WTC11 (cell line): ENCODE data around the gene TAF8. TPM values are rescaled to one million over a fixed set of nuclear protein-coding genes. Genes with fewer than 3 reads are reported as not detected.

Experiments used
- ATAC-seq: fragments of 200-7000 bp; cut with Tn5 transposase; 2 replicates; pipeline ENCODE4 v1.10.0; 2021; ENCODE audit warnings: mild to moderate bottlenecking, moderate library complexity
- CTCF ChIA-PET: fragments of 300-600 bp; sonication (Branson Sonifier 250); formaldehyde crosslinking; loops from one replicate; lab custom pipeline; 2021; ENCODE audit warnings: antibody characterized with exemption; lab: Charles Lee
- POLR2A ChIA-PET: fragments of 350-600 bp; sonication (Branson Sonifier 250); formaldehyde crosslinking; loops from one replicate; lab custom pipeline; 2021; ENCODE audit warnings: antibody characterized with exemption; lab: Charles Lee
- DNase-seq: peaks from one replicate; pipeline ENCODE4 v3.0.0; 2021; ENCODE audit warnings: low spot score
- H3K27ac Mint-ChIP-seq: 2 replicates; pipeline ENCODE4 v1.8.0; 2021; ENCODE audit warnings: mixed read lengths
- H3K27me3 Mint-ChIP-seq: 2 replicates; pipeline ENCODE4 v1.8.0; 2021; ENCODE audit warnings: low read depth, mild to moderate bottlenecking, moderate library complexity, mixed read lengths
- H3K36me3 Mint-ChIP-seq: 2 replicates; pipeline ENCODE4 v1.8.0; 2021; ENCODE audit warnings: mixed read lengths
- H3K4me1 Mint-ChIP-seq: 2 replicates; pipeline ENCODE4 v1.8.0; 2022; ENCODE audit warnings: mixed read lengths
- H3K4me3 Mint-ChIP-seq: 2 replicates; pipeline ENCODE4 v1.8.0; 2021; ENCODE audit warnings: mild to moderate bottlenecking, moderate library complexity, mixed read lengths
- H3K9me3 Mint-ChIP-seq: 2 replicates; pipeline ENCODE4 v1.8.0; 2021; ENCODE audit warnings: mixed read lengths
- ATF1 ChIP-seq: sonication (generic); formaldehyde crosslinking; IDR thresholded peaks from 2 replicates; pipeline ENCODE4 v1.8.1; 2023; ENCODE audit warnings: mild to moderate bottlenecking, moderate library complexity, missing genetic modification reagents
- ELF4 ChIP-seq: sonication (generic); formaldehyde crosslinking; IDR thresholded peaks from 2 replicates; pipeline ENCODE4 v1.8.1; 2022; ENCODE audit warnings: low read depth, mild to moderate bottlenecking, moderate library complexity, missing genetic modification reagents
- ESRRA ChIP-seq: sonication (generic); formaldehyde crosslinking; IDR thresholded peaks from 2 replicates; pipeline ENCODE4 v1.8.1; 2022; ENCODE audit warnings: mild to moderate bottlenecking, missing genetic modification reagents, borderline replicate concordance
- ETV6 ChIP-seq: sonication (generic); formaldehyde crosslinking; IDR thresholded peaks from 2 replicates; pipeline ENCODE4 v1.8.1; 2022; ENCODE audit warnings: mild to moderate bottlenecking, missing genetic modification reagents
- GRHL2 ChIP-seq: fragments of 250-450 bp; sonication (Bioruptor Pico); IDR thresholded peaks from 2 replicates; pipeline ENCODE4 v1.8.0; 2022; ENCODE audit warnings: mild to moderate bottlenecking, moderate library complexity; ENCODE audit not compliant: insufficient replicate concordance, severe bottlenecking
- JUN ChIP-seq: sonication (generic); formaldehyde crosslinking; IDR thresholded peaks from 2 replicates; pipeline ENCODE4 v1.8.0; 2023; ENCODE audit warnings: mild to moderate bottlenecking, missing genetic modification reagents
- KAT7 ChIP-seq: sonication (generic); formaldehyde crosslinking; IDR thresholded peaks from 2 replicates; pipeline ENCODE4 v1.8.1; 2023; ENCODE audit warnings: missing genetic modification reagents, mild to moderate bottlenecking, borderline replicate concordance
- NFATC4 ChIP-seq: fragments of 250-450 bp; sonication (Bioruptor Pico); IDR thresholded peaks from 2 replicates; pipeline ENCODE4 v1.9.0; 2021; ENCODE audit warnings: mild to moderate bottlenecking
- SMAD3 ChIP-seq: sonication (generic); formaldehyde crosslinking; IDR thresholded peaks from 2 replicates; pipeline ENCODE4 v1.8.0; 2022; ENCODE audit warnings: missing genetic modification reagents, mild to moderate bottlenecking, borderline replicate concordance
- SMAD4 ChIP-seq: sonication (generic); formaldehyde crosslinking; IDR thresholded peaks from 2 replicates; pipeline ENCODE4 v1.8.0; 2022; ENCODE audit warnings: mild to moderate bottlenecking, missing genetic modification reagents
- ZNF138 ChIP-seq: sonication (generic); formaldehyde crosslinking; conservative IDR thresholded peaks from 2 replicates; pipeline ENCODE4 v1.8.1; 2022; ENCODE audit warnings: mild to moderate bottlenecking, moderate library complexity, missing genetic modification reagents
- ZNF232 ChIP-seq: sonication (generic); formaldehyde crosslinking; IDR thresholded peaks from 2 replicates; pipeline ENCODE4 v1.8.0; 2022; ENCODE audit warnings: mild to moderate bottlenecking, missing genetic modification reagents
- ZNF416 ChIP-seq: fragments of 250-450 bp; sonication (Bioruptor Pico); IDR thresholded peaks from 2 replicates; pipeline ENCODE4 v1.9.0; 2021; ENCODE audit warnings: mild to moderate bottlenecking, inconsistent platforms
- ZNF423 ChIP-seq: fragments of 250-450 bp; sonication (Bioruptor Pico); IDR thresholded peaks from 2 replicates; pipeline ENCODE4 v2.1.2; 2022; ENCODE audit warnings: mild to moderate bottlenecking, moderate library complexity
- total RNA-seq: library from RNA; stranded (reverse); gene quantifications from 3 replicates; pipeline ENCODE4 v1.2.3, GENCODE V29; 2021
- TF ChIP-seq, protein P1 (sequence below): sonication (generic); formaldehyde crosslinking; IDR thresholded peaks from 2 replicates; pipeline ENCODE4 v1.8.1; 2023; ENCODE audit warnings: mild to moderate bottlenecking, moderate library complexity, missing genetic modification reagents
- TF ChIP-seq, protein P2 (sequence below): fragments of 250-450 bp; sonication (Bioruptor Pico); IDR thresholded peaks from 2 replicates; pipeline ENCODE4 v1.8.0; 2021; ENCODE audit warnings: mild to moderate bottlenecking
- TF ChIP-seq, protein P3 (sequence below): sonication (generic); formaldehyde crosslinking; IDR thresholded peaks from 2 replicates; pipeline ENCODE4 v1.8.0; 2023; ENCODE audit warnings: missing genetic modification reagents
- TF ChIP-seq, protein P4 (sequence below): sonication (generic); formaldehyde crosslinking; IDR thresholded peaks from 2 replicates; pipeline ENCODE4 v1.8.0; 2022; ENCODE audit warnings: mild to moderate bottlenecking, missing genetic modification reagents
- TF ChIP-seq, protein P5 (sequence below): fragments of 200-600 bp; IDR thresholded peaks from 2 replicates; pipeline ENCODE4 v1.8.0; 2022; ENCODE audit warnings: antibody characterized with exemption
- TF ChIP-seq, protein P6 (sequence below): sonication (generic); formaldehyde crosslinking; IDR thresholded peaks from 2 replicates; pipeline ENCODE4 v1.8.1; 2023; ENCODE audit warnings: mild to moderate bottlenecking, missing genetic modification reagents

TAF8 gene
- total RNA-seq, 1 experiment from 2014 or later: 31.0 TPM

DNA sequence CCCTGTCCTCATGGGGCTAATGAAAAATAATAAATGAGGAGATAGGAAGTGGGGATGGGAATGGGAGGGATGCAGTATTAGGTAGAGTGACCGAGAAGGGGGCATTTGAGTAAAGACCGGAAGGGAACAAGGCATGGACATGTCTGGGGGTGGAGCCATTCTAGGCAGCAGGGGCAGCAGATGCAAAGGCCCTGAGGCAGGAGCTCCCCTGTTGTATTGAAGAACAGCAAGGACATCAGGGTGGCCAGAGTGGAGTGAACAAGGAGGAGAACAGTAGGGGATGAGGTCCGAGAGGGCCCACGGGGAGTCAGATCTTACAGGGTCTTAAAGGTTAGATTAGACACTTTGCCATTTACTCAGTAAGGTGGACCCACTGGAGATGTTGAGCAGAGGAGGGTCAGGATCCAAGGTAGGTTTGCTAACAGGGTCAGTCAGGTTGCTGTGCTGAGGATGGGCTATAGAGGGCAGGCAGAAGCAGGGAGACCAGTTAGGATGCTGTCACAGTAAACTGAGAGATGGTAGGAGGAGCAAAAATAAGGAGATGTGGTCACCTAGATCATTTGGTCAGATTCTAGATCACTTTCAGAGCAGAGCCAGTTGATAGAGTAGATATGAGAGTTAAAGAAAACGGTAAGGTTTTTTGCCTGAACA is 18.7 kb downstream of the TAF8 start:
- CTCF ChIA-PET: no interaction called here

DNA sequence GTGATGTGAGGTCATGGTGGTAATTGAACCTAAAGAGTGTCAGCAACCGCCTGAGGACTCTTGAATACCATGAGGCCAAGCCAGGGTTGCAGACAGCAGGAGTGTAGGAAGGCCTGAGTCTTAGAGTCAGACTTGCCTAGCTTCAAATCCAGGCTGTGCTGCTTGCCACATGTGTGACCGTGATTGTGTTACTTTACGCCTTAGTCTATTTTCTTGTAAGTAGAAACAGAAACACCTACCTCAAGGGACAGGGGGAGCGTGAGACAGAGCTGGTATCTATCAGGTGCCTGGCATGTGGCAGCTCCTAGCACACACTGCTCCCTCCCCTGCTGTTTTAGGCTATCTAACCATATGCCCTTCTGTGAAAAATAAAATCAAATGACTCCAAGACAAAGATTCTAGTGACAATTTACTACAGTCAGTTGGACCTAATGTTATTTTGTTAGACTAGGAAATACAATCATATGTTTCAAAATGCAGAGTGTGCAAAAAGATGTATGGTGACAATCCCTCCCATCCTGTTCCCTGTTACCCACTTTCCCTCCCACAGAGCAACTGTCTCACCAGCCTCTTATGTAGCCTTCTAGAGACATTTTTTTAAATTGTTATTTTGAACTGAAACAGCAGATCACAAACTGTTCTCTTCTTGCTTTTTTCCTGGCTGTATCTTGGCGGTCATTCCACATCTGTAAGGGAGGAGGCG is 21.7 kb downstream of the TAF8 start:
- no peak for DNase-seq
- ChIA-PET POLR2A (no interaction called here), CTCF (interaction anchor here (2.4 kb wide), 1 partner anchor 33 kb away, joined by 11 read pairs; no protein-coding TSS in a partner anchor)
- Mint-ChIP-seq H3K4me3 (no peak overlapping the region), H3K36me3 (peaks cover 28% of the 10 kb centered on the region), H3K27ac (no peak overlapping the region; the same call in 1 of the 2 replicates), H3K27me3 (no peaks in the 10 kb centered on the region), H3K4me1 (no peaks in the 10 kb centered on the region), H3K9me3 (no peaks in the 10 kb centered on the region)
- ATAC-seq: no peak
- TF ChIP-seq SMAD4 (CRISPR knock-in tag) (no peak), ETV6 (no peak), ELF4 (CRISPR knock-in tag) (no peak)
- TF ChIP-seq, protein P1, sequence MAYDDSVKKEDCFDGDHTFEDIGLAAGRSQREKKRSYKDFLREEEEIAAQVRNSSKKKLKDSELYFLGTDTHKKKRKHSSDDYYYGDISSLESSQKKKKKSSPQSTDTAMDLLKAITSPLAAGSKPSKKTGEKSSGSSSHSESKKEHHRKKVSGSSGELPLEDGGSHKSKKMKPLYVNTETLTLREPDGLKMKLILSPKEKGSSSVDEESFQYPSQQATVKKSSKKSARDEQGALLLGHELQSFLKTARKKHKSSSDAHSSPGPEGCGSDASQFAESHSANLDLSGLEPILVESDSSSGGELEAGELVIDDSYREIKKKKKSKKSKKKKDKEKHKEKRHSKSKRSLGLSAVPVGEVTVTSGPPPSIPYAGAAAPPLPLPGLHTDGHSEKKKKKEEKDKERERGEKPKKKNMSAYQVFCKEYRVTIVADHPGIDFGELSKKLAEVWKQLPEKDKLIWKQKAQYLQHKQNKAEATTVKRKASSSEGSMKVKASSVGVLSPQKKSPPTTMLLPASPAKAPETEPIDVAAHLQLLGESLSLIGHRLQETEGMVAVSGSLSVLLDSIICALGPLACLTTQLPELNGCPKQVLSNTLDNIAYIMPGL (CRISPR knock-in tag): no peak
- TF ChIP-seq, protein P2, sequence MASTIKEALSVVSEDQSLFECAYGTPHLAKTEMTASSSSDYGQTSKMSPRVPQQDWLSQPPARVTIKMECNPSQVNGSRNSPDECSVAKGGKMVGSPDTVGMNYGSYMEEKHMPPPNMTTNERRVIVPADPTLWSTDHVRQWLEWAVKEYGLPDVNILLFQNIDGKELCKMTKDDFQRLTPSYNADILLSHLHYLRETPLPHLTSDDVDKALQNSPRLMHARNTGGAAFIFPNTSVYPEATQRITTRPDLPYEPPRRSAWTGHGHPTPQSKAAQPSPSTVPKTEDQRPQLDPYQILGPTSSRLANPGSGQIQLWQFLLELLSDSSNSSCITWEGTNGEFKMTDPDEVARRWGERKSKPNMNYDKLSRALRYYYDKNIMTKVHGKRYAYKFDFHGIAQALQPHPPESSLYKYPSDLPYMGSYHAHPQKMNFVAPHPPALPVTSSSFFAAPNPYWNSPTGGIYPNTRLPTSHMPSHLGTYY (CRISPR knock-in tag): no peak

More for the DNA sequence above, 18.7 kb downstream of the TAF8 start:
- no peak for DNase-seq
- Mint-ChIP-seq H3K27me3 (no peaks in the 10 kb centered on the region), H3K4me1 (no peaks in the 10 kb centered on the region), H3K4me3 (no peak overlapping the region), H3K9me3 (no peaks in the 10 kb centered on the region), H3K36me3 (peaks cover 36% of the 10 kb centered on the region), H3K27ac (no peak overlapping the region)
- peak; percentile 56 for ATAC-seq
- POLR2A ChIA-PET: no interaction called here
- TF ChIP-seq SMAD3 (no peak), NFATC4 (CRISPR knock-in tag) (no peak), ATF1 (no peak), JUN (CRISPR knock-in tag) (no peak)
- TF ChIP-seq, protein P3, sequence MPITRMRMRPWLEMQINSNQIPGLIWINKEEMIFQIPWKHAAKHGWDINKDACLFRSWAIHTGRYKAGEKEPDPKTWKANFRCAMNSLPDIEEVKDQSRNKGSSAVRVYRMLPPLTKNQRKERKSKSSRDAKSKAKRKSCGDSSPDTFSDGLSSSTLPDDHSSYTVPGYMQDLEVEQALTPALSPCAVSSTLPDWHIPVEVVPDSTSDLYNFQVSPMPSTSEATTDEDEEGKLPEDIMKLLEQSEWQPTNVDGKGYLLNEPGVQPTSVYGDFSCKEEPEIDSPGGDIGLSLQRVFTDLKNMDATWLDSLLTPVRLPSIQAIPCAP (CRISPR knock-in tag): no peak
- TF ChIP-seq, protein P4, sequence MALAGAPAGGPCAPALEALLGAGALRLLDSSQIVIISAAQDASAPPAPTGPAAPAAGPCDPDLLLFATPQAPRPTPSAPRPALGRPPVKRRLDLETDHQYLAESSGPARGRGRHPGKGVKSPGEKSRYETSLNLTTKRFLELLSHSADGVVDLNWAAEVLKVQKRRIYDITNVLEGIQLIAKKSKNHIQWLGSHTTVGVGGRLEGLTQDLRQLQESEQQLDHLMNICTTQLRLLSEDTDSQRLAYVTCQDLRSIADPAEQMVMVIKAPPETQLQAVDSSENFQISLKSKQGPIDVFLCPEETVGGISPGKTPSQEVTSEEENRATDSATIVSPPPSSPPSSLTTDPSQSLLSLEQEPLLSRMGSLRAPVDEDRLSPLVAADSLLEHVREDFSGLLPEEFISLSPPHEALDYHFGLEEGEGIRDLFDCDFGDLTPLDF (CRISPR knock-in tag): no peak

DNA sequence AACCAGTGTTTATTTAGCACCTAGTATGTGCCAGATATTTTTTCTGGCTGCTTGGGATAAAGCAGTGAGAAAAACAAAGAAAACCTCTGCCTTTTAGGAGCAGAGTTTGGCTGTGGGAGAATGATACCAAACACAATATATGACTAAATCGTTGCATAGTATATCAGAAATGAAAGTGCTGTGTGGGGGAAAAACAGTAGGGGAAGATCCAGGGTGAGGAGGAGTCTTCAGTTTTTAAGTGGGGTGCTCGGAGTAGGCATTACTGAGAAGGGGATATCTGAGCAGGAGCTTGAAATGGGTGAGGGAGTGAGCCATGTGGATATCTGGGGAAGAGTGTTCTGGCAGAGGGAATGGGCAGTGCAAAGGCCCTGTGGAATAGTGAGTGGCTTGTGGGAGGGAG is 23.0 kb downstream of the TAF8 start:
- ChIA-PET POLR2A (no interaction called here), CTCF (interaction anchor here (0.6 to 2.4 kb wide), 4 partner anchors 24 to 657 kb away, joined by 3 to 11 read pairs (median 4); no protein-coding TSS in a partner anchor)
- H3K4me3 Mint-ChIP-seq: no peak overlapping the region
- no peaks in the 10 kb centered on the region for H3K27me3 Mint-ChIP-seq
- no peak for ATAC-seq
- H3K36me3 Mint-ChIP-seq: peaks cover 39% of the 10 kb centered on the region
- H3K27ac Mint-ChIP-seq: no peak overlapping the region
- no peaks in the 10 kb centered on the region for H3K4me1 Mint-ChIP-seq
- H3K9me3 Mint-ChIP-seq: no peaks in the 10 kb centered on the region
- DNase-seq: no peak
- TF ChIP-seq GRHL2: no peak
- no peak for TF ChIP-seq ZNF232 (CRISPR knock-in tag)
- TF ChIP-seq, protein P5, sequence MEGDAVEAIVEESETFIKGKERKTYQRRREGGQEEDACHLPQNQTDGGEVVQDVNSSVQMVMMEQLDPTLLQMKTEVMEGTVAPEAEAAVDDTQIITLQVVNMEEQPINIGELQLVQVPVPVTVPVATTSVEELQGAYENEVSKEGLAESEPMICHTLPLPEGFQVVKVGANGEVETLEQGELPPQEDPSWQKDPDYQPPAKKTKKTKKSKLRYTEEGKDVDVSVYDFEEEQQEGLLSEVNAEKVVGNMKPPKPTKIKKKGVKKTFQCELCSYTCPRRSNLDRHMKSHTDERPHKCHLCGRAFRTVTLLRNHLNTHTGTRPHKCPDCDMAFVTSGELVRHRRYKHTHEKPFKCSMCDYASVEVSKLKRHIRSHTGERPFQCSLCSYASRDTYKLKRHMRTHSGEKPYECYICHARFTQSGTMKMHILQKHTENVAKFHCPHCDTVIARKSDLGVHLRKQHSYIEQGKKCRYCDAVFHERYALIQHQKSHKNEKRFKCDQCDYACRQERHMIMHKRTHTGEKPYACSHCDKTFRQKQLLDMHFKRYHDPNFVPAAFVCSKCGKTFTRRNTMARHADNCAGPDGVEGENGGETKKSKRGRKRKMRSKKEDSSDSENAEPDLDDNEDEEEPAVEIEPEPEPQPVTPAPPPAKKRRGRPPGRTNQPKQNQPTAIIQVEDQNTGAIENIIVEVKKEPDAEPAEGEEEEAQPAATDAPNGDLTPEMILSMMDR: no peak
- no peak for TF ChIP-seq SMAD4 (CRISPR knock-in tag)
- TF ChIP-seq ETV6: no peak
- TF ChIP-seq KAT7 (CRISPR knock-in tag): no peak
- TF ChIP-seq ZNF416: no peak
- TF ChIP-seq JUN (CRISPR knock-in tag): no peak
- TF ChIP-seq, protein P6, sequence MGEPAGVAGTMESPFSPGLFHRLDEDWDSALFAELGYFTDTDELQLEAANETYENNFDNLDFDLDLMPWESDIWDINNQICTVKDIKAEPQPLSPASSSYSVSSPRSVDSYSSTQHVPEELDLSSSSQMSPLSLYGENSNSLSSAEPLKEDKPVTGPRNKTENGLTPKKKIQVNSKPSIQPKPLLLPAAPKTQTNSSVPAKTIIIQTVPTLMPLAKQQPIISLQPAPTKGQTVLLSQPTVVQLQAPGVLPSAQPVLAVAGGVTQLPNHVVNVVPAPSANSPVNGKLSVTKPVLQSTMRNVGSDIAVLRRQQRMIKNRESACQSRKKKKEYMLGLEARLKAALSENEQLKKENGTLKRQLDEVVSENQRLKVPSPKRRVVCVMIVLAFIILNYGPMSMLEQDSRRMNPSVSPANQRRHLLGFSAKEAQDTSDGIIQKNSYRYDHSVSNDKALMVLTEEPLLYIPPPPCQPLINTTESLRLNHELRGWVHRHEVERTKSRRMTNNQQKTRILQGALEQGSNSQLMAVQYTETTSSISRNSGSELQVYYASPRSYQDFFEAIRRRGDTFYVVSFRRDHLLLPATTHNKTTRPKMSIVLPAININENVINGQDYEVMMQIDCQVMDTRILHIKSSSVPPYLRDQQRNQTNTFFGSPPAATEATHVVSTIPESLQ (CRISPR knock-in tag): no peak
- no peak for TF ChIP-seq ESRRA (CRISPR knock-in tag)
- no peak for TF ChIP-seq ZNF138 (CRISPR knock-in tag)
- no peak for TF ChIP-seq ZNF423 (CRISPR knock-in tag)
